ENCODE data around the gene WDFY2.

WDFY2 gene

DNA sequence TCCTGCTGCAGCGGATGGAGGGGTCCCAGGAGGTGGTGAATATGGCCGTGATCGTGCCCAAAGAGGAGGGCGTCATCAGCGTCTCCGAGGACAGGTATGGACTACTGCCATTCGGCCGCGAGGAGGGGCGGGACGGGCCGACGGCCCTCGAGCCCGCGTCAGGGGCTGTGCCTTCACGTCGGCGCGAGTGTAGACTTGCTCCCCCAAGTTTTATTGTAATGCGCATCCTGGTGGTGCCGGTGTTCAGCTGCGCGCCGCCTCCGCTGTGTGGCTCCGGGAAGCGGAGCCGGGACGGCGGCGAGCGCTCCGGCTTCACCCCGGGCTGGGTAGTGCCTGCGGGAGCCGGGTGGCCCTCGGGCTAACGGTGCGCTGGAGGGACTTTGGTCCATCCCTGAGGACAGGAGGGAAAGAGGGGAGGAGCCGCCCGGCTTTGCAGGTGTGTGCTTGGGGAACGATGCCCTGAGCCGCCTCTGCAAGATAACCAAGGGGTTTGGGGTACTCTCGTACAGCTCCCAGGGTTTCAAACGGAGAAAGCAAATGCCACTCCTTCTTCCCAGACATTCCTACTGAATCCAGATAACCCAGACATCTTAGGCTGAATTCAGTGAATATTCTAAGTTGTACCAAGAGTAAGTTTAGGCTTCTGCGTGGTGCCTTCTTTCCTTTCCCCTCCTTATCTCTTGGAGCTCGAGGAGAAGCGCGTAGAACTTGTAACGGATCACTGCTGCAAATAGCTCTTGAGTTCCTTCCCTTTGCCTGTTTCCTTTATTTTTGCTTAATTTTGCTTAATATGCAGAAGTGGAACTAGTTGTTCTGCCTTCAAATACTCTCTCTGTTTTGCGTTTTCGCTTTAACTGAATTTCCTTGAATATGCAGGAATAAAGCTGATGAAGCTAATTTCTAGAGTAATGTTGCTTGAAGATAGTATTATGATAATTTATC, 740 bp downstream of the WDFY2 start:
- ATAC-seq (ENCODE audit: insufficient read depth, low read depth) (peak; percentile 39), DNase-seq (peak; percentile 68)
- Histone ChIP-seq H3K9me3 (ENCODE audit: insufficient read depth, low read length, severe bottlenecking) (no peaks in the 10 kb centered on the region), H3K27me3 (ENCODE audit: insufficient read depth, low read length, poor library complexity) (no peaks in the 10 kb centered on the region), H3K79me2 (ENCODE audit: insufficient read depth, low read length) (peaks cover 32% of the 10 kb centered on the region), H3K27ac (ENCODE audit: low read length) (peak overlapping the region; percentile 74), H3K4me3 (ENCODE audit: low read depth in 1 of 2, low read length in 2 of 2) (peak overlapping the region; percentile 67 to 85), H3K36me3 (ENCODE audit: insufficient read depth, low read length) (no peaks in the 10 kb centered on the region; the same call in 1 of the 2 replicates), H3K9ac (ENCODE audit: low read depth, low read length) (peak overlapping the region; percentile 89), H2AFZ (ENCODE audit: low read depth, low read length) (peak overlapping the region; percentile 87), H3K4me1 (ENCODE audit: insufficient read depth, low read length) (peaks cover 31% of the 10 kb centered on the region), H4K20me1 (ENCODE audit: insufficient read depth, low read length) (no peaks in the 10 kb centered on the region; the same call in 1 of the 2 replicates), H3K4me2 (ENCODE audit: insufficient read depth, low read length) (peak overlapping the region; percentile 93)
- TF ChIP-seq, protein P1, sequence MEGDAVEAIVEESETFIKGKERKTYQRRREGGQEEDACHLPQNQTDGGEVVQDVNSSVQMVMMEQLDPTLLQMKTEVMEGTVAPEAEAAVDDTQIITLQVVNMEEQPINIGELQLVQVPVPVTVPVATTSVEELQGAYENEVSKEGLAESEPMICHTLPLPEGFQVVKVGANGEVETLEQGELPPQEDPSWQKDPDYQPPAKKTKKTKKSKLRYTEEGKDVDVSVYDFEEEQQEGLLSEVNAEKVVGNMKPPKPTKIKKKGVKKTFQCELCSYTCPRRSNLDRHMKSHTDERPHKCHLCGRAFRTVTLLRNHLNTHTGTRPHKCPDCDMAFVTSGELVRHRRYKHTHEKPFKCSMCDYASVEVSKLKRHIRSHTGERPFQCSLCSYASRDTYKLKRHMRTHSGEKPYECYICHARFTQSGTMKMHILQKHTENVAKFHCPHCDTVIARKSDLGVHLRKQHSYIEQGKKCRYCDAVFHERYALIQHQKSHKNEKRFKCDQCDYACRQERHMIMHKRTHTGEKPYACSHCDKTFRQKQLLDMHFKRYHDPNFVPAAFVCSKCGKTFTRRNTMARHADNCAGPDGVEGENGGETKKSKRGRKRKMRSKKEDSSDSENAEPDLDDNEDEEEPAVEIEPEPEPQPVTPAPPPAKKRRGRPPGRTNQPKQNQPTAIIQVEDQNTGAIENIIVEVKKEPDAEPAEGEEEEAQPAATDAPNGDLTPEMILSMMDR (IDR thresholded peaks at IDR 0.05; ENCODE audit: borderline replicate concordance, extremely low read depth, low read length, poor library complexity, severe bottlenecking): peak; percentile 31
- TF ChIP-seq EZH2 (IDR thresholded peaks at IDR 0.05; ENCODE audit: borderline replicate concordance, low read depth, low read length, severe bottlenecking): peak; percentile 13

DNA sequence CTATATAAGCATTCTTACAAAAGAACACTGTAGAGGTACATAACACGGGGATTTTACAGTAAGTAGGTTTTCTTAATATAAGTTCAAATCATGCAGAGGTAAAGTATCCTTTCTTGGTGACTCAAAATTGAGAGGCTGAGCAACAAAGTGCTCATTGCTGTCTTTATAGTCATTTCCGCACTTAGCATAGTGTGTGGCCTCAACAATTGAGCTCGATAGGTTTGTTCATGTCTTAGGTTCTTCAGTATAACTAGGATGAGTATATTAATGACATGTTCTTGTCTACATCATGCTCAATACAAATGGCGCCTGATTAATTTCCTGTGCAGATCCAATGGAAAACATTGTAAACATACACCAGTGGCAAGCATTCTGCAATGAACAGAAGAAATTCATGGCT, 1.4 kb downstream of the WDFY2 start:
- Histone ChIP-seq H3K4me3 (ENCODE audit: low read depth in 1 of 2, low read length in 2 of 2) (peak overlapping the region; percentile 67 to 85; a peak in 3 of 4 replicates), H3K4me1 (ENCODE audit: insufficient read depth, low read length) (peaks cover 31% of the 10 kb centered on the region), H3K9me3 (ENCODE audit: insufficient read depth, low read length, severe bottlenecking) (no peaks in the 10 kb centered on the region), H4K20me1 (ENCODE audit: insufficient read depth, low read length) (no peaks in the 10 kb centered on the region; the same call in 1 of the 2 replicates), H3K4me2 (ENCODE audit: insufficient read depth, low read length) (peak overlapping the region; percentile 93), H3K9ac (ENCODE audit: low read depth, low read length) (peak overlapping the region; percentile 89; the same call in 1 of the 2 replicates), H3K27ac (ENCODE audit: low read length) (no peak overlapping the region; the same call in 1 of the 2 replicates), H2AFZ (ENCODE audit: low read depth, low read length) (no peak overlapping the region), H3K36me3 (ENCODE audit: insufficient read depth, low read length) (no peaks in the 10 kb centered on the region; the same call in 1 of the 2 replicates), H3K79me2 (ENCODE audit: insufficient read depth, low read length) (peaks cover 32% of the 10 kb centered on the region), H3K27me3 (ENCODE audit: insufficient read depth, low read length, poor library complexity) (no peaks in the 10 kb centered on the region)
- no peak for ATAC-seq (ENCODE audit: insufficient read depth, low read depth)
- DNase-seq: no peak
- no peak for TF ChIP-seq EZH2 (IDR thresholded peaks at IDR 0.05; ENCODE audit: borderline replicate concordance, low read depth, low read length, severe bottlenecking)
- TF ChIP-seq, protein P1 (IDR thresholded peaks at IDR 0.05; ENCODE audit: borderline replicate concordance, extremely low read depth, low read length, poor library complexity, severe bottlenecking): no peak

DNA sequence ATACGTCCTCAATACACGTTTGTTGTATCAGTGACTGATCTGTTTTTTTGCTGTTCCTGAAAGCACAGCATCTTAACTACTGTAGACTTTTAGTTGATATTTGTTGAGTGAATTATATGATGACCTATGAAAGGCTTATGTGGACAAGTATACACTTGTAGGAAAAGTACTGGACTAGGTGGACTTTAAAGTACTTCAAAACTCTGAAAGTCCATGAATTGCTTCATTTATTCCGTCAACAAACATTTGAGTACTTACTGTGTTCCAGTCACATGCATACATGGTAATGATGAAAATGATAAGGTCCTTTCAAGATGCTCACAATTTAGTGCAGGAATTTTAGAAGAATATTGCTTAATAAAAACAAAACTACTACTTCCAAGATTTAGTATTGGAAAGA, 3.1 kb downstream of the WDFY2 start:
- ATAC-seq (ENCODE audit: insufficient read depth, low read depth) (no peak), DNase-seq (no peak)
- Histone ChIP-seq H3K9me3 (ENCODE audit: insufficient read depth, low read length, severe bottlenecking) (no peaks in the 10 kb centered on the region), H3K4me2 (ENCODE audit: insufficient read depth, low read length) (peak overlapping the region; percentile 93; the same call in 1 of the 2 replicates), H3K4me1 (ENCODE audit: insufficient read depth, low read length) (peaks cover 31% of the 10 kb centered on the region), H2AFZ (ENCODE audit: low read depth, low read length) (no peak overlapping the region), H3K27me3 (ENCODE audit: insufficient read depth, low read length, poor library complexity) (no peaks in the 10 kb centered on the region), H3K4me3 (ENCODE audit: low read depth in 1 of 2, low read length in 2 of 2) (no peak overlapping the region), H4K20me1 (ENCODE audit: insufficient read depth, low read length) (no peaks in the 10 kb centered on the region; the same call in 1 of the 2 replicates), H3K79me2 (ENCODE audit: insufficient read depth, low read length) (peaks cover 37% of the 10 kb centered on the region), H3K27ac (ENCODE audit: low read length) (no peak overlapping the region), H3K36me3 (ENCODE audit: insufficient read depth, low read length) (no peaks in the 10 kb centered on the region; the same call in 1 of the 2 replicates), H3K9ac (ENCODE audit: low read depth, low read length) (no peak overlapping the region)
- no peak for TF ChIP-seq EZH2 (IDR thresholded peaks at IDR 0.05; ENCODE audit: borderline replicate concordance, low read depth, low read length, severe bottlenecking)
- TF ChIP-seq, protein P1 (IDR thresholded peaks at IDR 0.05; ENCODE audit: borderline replicate concordance, extremely low read depth, low read length, poor library complexity, severe bottlenecking): no peak
